ENCODE measurements around the gene FGB. TPM values are rescaled to one million over a fixed set of nuclear protein-coding genes. Genes with fewer than 3 reads are reported as not detected.

Gene FGB
- total and polyA plus RNA-seq, 9 of the 15 experiments (the other 6 are each of a cell fraction or from before 2014, with no cell fraction given) = 0.07 to 1.9 (median 0.13) TPM; not detected in 6

- Histone ChIP-seq H4K20me1 (replicated peaks; ENCODE audit: control insufficient read depth, insufficient read depth, low read length) (no peaks in the 10 kb centered on the region), H3K79me2 (ENCODE audit: control insufficient read depth, insufficient read depth, low read length) (no peaks in the 10 kb centered on the region), H2AFZ (ENCODE audit: low read depth, low read length) (peak overlapping the region; percentile 34; the same call in 1 of the 2 replicates), H3K9ac (ENCODE audit: insufficient read depth in 1 of 2, low read depth in 2 of 2, low read length in 2 of 2) (no peak overlapping the region), H3K4me3 (no peak overlapping the region), H3K4me1 (replicated peaks in 1 of 2; ENCODE audit: control insufficient read depth in 2 of 2, insufficient read depth in 2 of 2, low read length in 2 of 2) (no peaks in the 10 kb centered on the region), H3K9me3 (replicated peaks; ENCODE audit: control insufficient read depth, insufficient read depth, low read depth, low read length) (no peaks in the 10 kb centered on the region), H3K9me1 (ENCODE audit: control insufficient read depth, insufficient read depth, low read length) (no peaks in the 10 kb centered on the region), H3K27ac (ENCODE audit: extremely low read depth, low read depth, low read length) (no peak overlapping the region), H3K4me2 (ENCODE audit: insufficient read depth, low read length) (no peak overlapping the region), H3K36me3 (ENCODE audit: control insufficient read depth, insufficient read depth, low read length) (no peaks in the 10 kb centered on the region), H3K27me3 (ENCODE audit: control insufficient read depth in 2 of 2, insufficient read depth in 2 of 2, low read length in 2 of 2) (no peaks in the 10 kb centered on the region)
- ATAC-seq = no peak
- BruUV-seq (replicated peaks) = no TSS peak
- no peak for FAIRE-seq
- POLR2A ChIA-PET = interaction anchor here (0.6 to 1.8 kb wide), 3 partner anchors 9 to 17 kb away, joined by 3 to 5 read pairs (median 4); no protein-coding TSS in a partner anchor
- CTCF ChIA-PET (ENCODE audit: low intra/inter-chr PET ratio) = no interaction called here
- in situ Hi-C loops (cut with MboI) = no loop called here
- 4% methylated on average over 3 of the region's 3 CpGs for WGBS (ENCODE audit: insufficient coverage, low coverage, missing lambda C conversion rate)
- intact Hi-C loops (cut with micrococcal nuclease) = no loop called here
- DNase-seq (ENCODE audit: extremely low read depth in 1 of 4, low spot score in 3 of 4) = no peak
- TF ChIP-seq IFI16 (CRISPR knock-in tag; IDR thresholded peaks at IDR 0.05) (no peak), KDM4B (IDR thresholded peaks at IDR 0.05; ENCODE audit: borderline replicate concordance in 2 of 2, low read depth in 1 of 2) (no peak), JUNB (CRISPR knock-in tag; conservative IDR thresholded peaks at IDR 0.05) (no peak), KAT8 (IDR thresholded peaks at IDR 0.05; ENCODE audit: low read depth) (no peak), MXI1 (IDR thresholded peaks at IDR 0.05; ENCODE audit: low read depth, low read length) (no peak), POLR3A (IDR thresholded peaks at IDR 0.05; ENCODE audit: borderline replicate concordance, extremely low read depth, insufficient read depth, insufficient read length) (no peak), ZBTB43 (CRISPR knock-in tag; IDR thresholded peaks at IDR 0.05) (no peak), ZNF398 (CRISPR knock-in tag; IDR thresholded peaks at IDR 0.05) (no peak), CEBPB (tag; IDR thresholded peaks at IDR 0.05) (no peak), MCM3 (IDR thresholded peaks at IDR 0.05) (no peak), ARID4B (CRISPR knock-in tag; IDR thresholded peaks at IDR 0.05) (no peak)
These were observed 6.2 kb downstream of the FGB start for GRCh38 chr4:154569028-154569427.

Measured in K562 (cell line).